ENCODE measurements around the gene INPP4B.
A peak's percentile ranks its signal among the peaks of the same experiment; 100 is the strongest.
"Not testable (repeated sequence)": the region's sequence is repeated elsewhere in the genome, so short reads cannot be mapped to it uniquely, and the experiment has no call there.

The INPP4B gene

DNA sequence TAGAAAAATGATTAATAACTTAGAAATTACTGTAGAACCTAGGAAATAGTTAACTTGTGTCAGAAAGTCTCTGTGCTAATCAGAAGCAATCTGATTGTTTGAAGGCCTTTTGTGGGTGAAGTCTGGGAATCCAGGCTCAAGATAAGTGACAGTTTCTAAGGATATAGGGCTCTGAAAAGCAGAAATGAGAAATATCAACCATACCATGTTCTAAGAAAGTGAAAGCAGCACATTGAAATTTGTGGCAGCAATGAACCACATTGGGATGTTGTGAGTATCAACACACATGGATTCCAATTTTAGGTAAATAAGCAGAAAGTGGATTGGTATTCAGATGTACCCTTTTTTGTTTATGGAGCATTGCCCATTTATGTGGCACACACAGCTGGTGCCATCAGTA, 745.2 kb downstream of the INPP4B start:
- DNase-seq (ENCODE audit: low read depth, low spot score) = no peak
- no peak overlapping the region for H3K4me3 ChIP-seq (ENCODE audit: low read length)

DNA sequence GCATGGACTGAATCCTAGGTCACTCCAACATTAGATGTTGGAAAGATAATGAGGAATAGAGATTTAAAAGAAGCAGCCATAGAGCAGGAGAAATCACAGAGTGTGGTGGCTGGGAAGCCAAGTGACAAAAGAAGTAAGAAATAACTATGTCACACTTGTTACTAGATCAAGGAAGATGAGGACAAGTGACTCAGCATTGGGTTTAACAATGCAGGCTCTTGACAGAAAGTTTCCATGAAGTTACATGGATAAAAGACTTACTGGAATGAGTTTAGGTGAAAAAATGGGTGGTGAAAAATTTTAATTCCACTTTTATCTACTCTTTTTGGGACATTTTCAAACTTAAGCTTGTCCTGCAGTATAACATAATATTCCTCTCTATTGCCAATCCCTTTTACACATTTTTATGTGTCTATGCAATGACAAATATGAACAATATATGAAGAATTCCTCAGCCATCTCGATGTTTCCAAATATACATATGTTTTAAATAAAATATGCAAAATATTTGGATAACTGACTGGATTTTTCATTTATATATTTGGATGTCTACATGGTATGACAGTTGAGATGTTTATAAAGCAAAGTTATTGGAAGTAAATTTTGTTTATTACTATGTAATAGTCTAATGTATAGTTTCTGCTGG, 747.1 kb downstream of the INPP4B start:
- no peak overlapping the region for H3K4me3 ChIP-seq (ENCODE audit: low read length)
- no peak for DNase-seq (ENCODE audit: low read depth, low spot score)

DNA sequence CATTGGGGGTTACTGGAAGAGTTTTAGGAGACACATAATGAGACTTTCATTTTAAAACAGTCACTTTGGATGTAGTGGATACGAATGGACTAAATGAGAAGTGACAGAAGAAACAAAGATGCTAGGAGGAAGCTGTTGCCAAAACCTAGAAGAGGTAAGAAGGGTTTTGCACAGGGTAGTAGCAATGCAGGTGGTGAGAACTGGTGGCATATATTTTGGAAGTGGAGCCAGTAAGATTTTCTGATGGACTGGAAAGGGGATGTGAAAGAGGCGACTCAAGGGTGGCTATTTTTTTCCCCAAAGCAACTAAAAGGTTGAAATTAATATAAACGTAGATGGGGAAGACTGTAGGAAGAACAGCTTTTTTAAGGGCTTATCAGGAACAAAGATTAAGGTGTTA, 747.7 kb downstream of the INPP4B start:
- DNase-seq (ENCODE audit: low read depth, low spot score) = no peak
- no peak overlapping the region for H3K4me3 ChIP-seq (ENCODE audit: low read length)

DNA sequence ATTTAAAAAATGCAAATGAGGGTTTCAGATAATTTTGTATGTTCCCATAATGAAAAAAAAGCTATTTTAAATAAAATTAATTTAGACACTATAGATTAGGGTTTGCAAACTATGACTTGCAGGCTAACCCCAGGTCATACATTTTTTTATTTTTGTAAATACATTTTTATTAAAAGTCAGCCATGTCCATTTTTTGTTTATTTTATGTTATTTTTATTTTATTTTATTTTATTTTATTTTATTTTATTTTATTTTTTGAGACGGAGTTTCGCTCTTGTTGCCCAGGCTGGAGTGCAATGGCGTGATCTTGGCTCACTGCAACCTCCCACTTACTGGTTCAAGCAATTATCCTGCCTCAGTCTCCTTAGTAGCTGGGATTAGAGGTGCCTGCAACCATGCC, 749.1 kb downstream of the INPP4B start:
- no peak overlapping the region for H3K4me3 ChIP-seq (ENCODE audit: low read length)
- DNase-seq (ENCODE audit: low read depth, low spot score) = no peak

DNA sequence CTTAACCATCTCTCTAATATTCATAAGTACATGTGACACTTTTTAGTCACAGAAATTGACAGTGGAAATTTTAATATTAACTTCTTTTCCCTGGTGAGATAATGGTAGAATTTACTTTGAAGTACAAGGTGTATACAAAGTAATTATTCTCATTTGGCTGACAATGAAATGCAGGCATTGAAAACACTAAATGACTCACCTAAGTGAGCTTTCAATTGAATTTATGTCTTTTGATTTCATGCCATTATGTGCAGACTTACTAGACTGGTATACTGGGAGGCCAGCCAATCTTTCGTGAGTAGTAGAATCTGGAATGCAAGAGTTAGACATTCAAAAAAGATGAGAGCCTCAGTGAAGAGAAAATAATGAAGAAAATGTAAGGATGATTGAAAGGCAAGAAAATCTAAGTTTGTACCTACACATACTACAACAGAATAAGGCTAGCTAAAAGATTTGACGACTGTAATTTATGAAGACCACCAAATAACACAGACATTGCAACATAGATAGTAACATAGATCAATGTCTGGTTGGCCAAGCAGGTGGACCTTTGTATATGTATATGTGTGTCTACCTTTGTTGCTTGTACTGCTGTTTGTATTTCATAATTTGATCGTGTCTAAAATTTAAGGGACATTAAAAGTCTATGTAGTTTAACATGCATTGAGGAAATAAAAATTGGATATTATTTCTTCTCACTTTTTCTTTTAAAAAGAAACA, 750.1 kb downstream of the INPP4B start:
- DNase-seq (ENCODE audit: low read depth, low spot score) = no peak
- no peak overlapping the region for H3K4me3 ChIP-seq (ENCODE audit: low read length)

DNA sequence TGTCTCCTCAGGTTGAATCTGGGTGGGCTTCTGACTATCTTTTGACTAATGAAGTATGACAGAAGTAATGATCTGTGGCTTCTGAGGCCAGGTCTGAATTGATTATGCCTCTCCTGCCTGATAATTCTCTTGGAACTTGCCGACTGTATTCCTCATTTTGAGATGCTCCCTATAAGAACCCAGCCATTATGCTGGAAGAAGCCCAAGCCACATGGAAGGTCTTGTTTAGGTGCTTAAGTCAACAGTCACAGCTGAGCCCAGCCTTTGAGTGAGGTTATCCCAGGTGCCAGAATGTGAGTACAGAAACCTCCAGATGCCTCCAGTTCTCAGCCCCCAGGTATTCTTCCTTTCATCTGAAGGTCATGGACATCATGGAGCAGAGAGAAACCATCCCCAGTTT, 753.2 kb downstream of the INPP4B start:
- DNase-seq (ENCODE audit: low read depth, low spot score) = no peak

DNA sequence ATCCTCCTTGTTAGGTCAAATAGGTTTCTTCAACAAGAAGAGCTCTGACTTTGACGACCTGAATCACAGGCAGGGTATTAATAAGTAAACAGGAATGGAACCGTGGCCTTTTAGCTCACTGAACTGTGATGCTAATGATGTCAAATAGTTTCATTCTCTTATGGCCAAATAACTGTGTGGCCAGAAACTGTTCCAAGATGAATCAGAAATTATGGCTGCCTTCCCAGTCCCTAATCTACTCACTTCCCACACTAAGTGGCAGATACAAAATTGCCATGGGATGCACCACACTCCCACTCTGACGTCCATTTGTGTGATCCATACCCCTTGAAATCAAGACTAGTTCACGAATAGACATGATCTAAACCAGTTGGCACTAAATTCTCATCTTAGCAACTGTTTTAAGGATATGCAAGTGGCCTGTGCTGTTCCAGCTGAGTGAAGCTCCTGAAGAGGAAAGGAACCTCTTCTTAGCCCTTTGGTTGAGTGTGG, 754.4 kb downstream of the INPP4B start:
- DNase-seq (ENCODE audit: low read depth, low spot score) = no peak
- H3K4me3 ChIP-seq (ENCODE audit: low read length) = no peak overlapping the region

More for the DNA sequence above, 753.2 kb downstream of the INPP4B start:
- no peak overlapping the region for H3K4me3 ChIP-seq (ENCODE audit: low read length)

DNA sequence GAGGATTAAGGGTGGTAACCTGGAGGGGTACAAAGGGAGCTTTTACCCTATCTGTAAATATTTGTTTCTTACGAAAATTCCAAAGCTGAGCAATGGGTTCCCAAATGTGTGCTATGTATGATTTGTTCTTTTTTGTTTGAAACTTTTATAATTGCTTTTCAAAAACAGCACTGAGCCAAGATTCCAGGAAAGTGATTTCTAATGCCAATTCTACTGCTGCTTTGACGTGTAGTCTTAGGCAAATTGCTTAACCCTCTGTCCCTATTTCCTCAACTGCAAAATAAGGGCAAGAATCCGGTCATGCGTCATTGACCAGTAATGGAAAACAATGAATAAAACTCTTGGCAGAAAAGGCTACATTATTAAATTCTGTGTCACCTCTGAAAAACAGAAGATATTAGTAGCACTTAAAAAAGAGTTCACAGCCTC, 755.0 kb downstream of the INPP4B start:
- no peak overlapping the region for H3K4me3 ChIP-seq (ENCODE audit: low read length)
- no peak for DNase-seq (ENCODE audit: low read depth, low spot score)

DNA sequence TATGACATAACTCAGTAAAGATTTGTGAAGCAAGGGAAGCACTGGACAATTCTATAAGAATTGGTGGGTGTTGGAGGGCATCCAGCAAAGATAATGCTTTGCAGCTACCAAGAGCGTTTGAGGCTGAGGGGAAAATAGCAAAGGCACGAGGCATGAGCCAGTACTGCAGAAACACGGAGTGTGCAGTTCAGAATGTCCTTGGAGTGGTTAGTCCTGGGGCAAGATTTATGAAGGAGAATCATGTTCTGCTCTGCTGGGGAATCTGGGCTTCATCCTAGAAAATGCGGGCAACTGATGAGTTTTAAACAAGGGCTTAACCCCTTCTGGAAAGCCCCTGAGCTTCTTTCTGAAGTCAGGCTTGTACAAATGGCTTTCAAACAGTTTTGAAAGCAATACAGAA, 757.2 kb downstream of the INPP4B start:
- H3K4me3 ChIP-seq (ENCODE audit: low read length) = no peak overlapping the region
- DNase-seq (ENCODE audit: low read depth, low spot score) = no peak

DNA sequence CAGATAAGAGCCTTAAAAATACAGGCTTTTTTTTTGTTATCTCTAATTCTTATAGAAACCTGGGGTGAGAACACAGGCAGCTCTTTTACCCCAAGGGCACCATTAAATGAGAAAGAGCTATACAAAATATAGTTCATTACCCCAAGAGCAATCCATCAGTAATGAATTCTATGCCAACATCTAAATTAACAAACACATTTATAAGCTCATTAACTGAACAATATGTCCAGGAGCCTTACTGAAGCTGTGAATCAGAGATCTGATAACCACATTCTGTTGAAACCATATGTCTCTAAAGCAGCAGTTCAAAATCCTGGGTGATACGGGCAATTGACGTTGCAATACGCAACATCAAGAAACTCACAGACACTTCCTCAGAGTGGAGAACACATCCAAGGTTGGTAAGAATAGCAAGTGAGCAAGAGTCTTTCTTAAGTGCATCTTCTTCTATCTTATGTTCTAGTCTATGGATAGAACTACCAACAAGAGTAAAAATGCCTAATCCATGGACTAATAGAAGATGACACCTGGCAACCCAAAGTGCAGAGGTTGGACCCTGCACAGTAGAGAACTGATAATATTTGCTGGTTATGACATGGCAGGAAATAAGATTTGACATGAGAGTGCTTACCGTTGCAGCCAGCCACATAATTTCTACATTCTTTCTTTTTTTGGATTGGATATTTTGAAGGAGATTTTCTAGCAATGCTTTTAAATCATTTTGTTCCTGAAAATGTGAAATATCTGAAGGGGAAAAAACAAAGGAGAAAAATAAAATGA, 760.4 kb downstream of the INPP4B start:
- no peak overlapping the region for H3K4me3 ChIP-seq (ENCODE audit: low read length)
- DNase-seq (ENCODE audit: low read depth, low spot score) = no peak

DNA sequence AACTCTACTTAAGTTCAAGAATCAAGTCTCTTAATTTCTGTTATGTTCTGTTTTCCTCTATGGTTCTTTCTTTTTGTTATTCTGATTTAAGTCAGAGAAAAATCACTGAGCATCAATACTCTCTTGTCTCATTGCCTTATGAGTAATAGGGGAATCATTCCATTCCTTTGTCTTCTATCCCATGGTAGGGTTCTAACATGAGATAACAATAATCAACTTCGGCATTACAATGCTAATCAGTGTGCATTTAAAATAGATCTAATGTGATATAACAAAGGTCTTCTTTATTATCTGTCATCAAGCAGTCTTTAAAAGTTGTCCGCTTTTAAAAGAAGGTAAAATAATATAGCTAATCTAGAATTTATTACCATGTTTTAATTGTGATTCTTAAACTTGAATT, 762.8 kb downstream of the INPP4B start:
- DNase-seq (ENCODE audit: low read depth, low spot score) = no peak

DNA sequence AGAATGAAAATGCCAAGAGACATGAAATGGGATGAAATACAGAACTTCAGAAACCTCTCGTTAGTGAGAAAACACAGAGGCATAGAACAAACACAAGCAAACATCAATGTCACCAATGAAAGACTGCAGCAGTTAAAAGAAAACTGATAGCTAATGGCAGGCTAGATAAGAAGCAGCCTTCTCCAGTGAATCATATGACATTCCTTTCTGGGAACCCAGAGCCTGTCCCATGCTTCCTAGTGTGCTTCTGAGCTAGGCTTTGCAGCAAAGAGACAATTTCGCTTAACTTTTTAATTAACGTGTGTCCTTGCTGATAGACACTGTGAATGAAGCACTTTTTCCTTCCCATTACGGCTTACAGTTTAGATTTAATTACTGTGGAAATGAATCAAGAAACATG, 765.1 kb downstream of the INPP4B start:
- H3K4me3 ChIP-seq (ENCODE audit: low read length) = no peak overlapping the region
- no peak for DNase-seq (ENCODE audit: low read depth, low spot score)

More for the DNA sequence above, 762.8 kb downstream of the INPP4B start:
- no peak overlapping the region for H3K4me3 ChIP-seq (ENCODE audit: low read length)

DNA sequence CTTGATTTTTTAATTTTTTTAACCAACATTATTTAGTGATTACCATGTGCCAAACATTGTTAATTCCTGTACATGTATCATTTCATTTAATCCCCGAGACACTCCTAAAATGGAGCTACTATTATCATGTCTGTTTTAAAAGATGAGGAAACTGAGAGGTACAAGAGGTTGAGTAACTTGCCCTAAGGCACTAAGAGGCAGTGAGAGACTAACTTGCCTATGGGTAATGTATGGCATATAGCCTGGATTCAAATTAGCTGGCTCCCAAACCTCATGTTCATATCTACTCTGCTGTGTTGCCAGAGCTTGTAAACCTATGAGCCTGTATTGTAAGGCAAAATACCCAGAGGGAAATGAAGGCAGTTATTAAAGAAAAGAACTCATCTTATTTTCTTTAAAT, 766.1 kb downstream of the INPP4B start:
- H3K4me3 ChIP-seq (ENCODE audit: low read length) = no peak overlapping the region
- DNase-seq (ENCODE audit: low read depth, low spot score) = no peak

DNA sequence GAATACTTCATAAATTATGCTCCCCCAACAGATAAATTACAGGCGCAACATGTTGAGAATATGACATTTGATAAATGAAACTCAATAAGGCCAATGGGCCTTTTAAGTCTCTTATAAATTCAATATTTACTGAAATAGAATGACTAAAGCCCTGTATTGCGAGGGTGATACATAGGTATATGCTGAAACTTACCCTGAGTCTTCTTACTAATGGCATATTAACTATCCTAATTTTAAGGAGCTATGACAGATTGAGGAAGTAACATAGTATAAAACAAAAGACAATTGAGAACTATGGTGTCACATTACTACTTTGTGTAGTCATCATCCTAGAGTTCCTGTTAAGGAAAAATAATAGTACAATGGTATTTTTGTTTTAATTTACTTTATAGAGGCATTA, 769.1 kb downstream of the INPP4B start:
- no peak overlapping the region for H3K4me3 ChIP-seq (ENCODE audit: low read length)
- no peak for DNase-seq (ENCODE audit: low read depth, low spot score)

DNA sequence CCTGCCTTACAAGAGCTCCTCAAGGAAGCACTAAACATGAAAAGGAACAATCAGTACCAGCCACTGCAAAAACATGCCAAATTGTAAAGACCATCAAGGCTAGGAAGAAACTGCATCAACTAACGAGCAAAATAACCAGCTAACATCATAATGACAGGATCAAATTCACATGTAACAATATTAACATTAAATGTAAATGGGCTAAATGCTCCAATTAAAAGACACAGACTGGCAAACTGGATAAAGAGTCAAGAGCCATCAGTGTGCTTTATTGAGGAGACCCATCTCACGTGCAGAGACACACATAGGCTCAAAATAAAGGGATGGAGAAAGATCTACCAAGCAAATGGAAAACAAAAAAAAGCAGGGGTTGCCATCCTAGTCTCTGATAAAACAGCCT, 777.8 kb downstream of the INPP4B start:
- not testable (repeated sequence) for DNase-seq (ENCODE audit: low read depth, low spot score); H3K4me3 ChIP-seq (ENCODE audit: low read length)

DNA sequence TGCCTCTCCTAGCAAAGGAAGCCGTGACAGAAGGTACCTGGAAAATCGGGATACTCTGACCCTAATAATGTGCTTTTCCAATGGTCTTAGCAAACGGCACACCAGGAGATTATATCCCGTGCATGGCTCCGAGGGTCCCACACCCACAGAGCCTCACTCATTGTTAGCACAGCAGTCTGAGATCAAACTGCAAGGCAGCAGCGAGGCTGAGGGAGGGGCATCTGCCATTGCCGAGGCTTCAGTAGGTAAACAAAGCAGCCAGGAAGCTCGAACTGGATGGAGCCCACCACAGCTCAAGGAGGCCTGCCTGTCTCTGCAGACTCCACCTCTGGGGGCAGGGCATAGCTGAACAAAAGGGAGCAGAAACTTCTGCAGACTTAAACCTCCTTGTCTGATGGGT, 779.5 kb downstream of the INPP4B start:
- not testable (repeated sequence) for DNase-seq (ENCODE audit: low read depth, low spot score); H3K4me3 ChIP-seq (ENCODE audit: low read length)

DNA sequence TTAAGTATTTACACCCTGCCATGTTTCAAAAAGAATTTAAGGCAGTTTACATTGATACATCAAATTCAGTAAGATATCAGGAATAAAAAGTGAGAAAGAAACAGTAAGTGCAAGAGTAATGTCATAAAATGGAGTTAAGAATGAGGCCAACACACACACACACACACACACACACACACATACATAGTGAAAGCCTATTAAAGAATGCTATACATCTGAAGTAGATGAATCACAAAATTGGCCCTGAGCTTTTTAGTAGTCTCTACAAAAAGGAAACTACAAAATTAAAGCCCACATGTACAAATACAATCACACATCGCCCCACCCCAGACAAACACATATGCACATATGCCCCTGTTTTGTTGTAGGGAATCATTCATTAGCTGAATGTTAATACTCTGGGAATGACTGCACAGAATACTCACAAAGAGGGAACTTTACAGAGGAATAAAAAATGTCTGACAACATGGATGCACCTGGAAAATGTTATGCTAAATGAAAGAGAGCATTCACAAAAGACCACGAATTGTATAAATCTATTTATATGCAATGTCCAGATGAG, 780.9 kb downstream of the INPP4B start:
- DNase-seq (ENCODE audit: low read depth, low spot score) = no peak
- H3K4me3 ChIP-seq (ENCODE audit: low read length) = no peak overlapping the region

DNA sequence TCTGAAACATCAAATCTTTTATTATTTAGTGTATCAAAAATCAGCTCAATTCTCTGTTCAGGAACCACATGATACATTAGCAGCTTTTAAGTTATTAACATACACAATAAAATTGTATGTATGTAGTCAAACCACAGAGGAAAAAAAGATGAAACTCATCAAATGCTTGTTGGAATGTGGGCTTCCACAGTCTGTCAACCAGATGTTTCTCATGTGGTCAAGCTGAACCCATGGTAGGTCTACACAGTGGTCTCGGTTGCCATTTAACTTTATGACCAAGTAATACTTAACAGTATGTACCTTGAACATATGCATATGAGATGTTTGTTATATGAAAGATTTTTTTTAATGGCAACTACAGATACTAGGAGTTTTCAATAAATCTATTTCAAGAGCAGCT, 781.9 kb downstream of the INPP4B start:
- H3K4me3 ChIP-seq (ENCODE audit: low read length) = no peak overlapping the region
- DNase-seq (ENCODE audit: low read depth, low spot score) = peak; percentile 25

DNA sequence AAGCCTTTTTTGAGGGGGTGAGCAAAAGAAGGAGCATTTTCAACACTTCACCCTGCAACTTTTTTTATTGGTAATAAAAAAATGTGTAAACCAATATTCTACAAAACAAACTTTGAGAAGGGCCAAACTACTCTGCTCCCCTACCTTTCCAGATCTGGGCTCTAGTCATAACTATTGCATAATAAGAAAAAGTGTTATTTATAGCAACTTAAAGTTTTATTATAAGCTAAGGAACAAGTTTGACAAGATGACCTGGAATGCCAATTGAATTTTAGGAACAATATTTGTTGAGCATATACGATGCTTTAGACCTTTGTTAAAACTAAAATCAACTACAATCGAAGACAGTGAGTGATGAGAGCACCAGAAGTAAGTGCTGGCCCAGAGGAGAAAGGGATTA, 800.1 kb downstream of the INPP4B start:
- DNase-seq (ENCODE audit: low read depth, low spot score) = no peak
- H3K4me3 ChIP-seq (ENCODE audit: low read length) = no peak overlapping the region

DNA sequence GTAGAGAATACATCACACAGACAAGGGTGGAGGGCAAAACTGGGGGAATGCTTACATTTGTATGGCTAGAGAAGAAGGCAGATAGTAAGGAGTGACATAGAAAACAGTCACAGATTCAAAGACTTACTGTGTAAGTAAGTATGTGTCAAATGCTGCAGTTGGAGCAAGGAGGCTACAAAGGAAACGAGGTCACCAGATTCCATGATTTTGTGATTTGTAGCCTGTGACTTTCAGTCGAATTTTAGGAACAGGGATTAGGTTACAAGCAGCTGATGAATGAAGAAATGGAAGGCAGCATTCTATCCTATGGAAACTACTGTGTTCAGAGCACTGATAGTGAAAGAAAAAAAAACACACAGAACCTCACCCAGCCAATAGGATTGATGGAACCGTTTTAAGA, 801.8 kb downstream of the INPP4B start:
- DNase-seq (ENCODE audit: low read depth, low spot score) = no peak
- H3K4me3 ChIP-seq (ENCODE audit: low read length) = no peak overlapping the region
